ENCODE results near the gene STIP1. TPM values are rescaled to one million over a fixed set of nuclear protein-coding genes. Genes with fewer than 3 reads are reported as not detected.

The STIP1 gene
- total and polyA plus RNA-seq, 2 of the 8 experiments (the other 6 are each of a cell fraction or from before 2014, with no cell fraction given), result 140 to 329 TPM

- TF ChIP-seq JUND (IDR thresholded peaks at IDR 0.05; ENCODE audit: low read length) (no peak), SP1 (IDR thresholded peaks at IDR 0.05; ENCODE audit: low read depth, low read length) (no peak), TCF12 (IDR thresholded peaks at IDR 0.05; ENCODE audit: low read depth, low read length) (no peak), ATF2 (IDR thresholded peaks at IDR 0.05; ENCODE audit: low read length) (no peak), BACH1 (IDR thresholded peaks at IDR 0.05; ENCODE audit: low read length) (no peak), BCL11A (IDR thresholded peaks at IDR 0.05; ENCODE audit: low read depth in 2 of 2, low read length in 2 of 2) (no peak), CTBP2 (IDR thresholded peaks at IDR 0.05; ENCODE audit: borderline replicate concordance, insufficient read depth, insufficient read length, low read length) (no peak), RXRA (IDR thresholded peaks at IDR 0.05; ENCODE audit: insufficient read depth, low read depth, low read length) (no peak), ATF3 (IDR thresholded peaks at IDR 0.05; ENCODE audit: insufficient read depth, low read depth, low read length) (peak; percentile 64; the same call in 1 of the 2 replicates), KDM1A (IDR thresholded peaks at IDR 0.05; ENCODE audit: borderline replicate concordance, low read length) (no peak), POLR2AphosphoS5 (IDR thresholded peaks at IDR 0.05; ENCODE audit: low read depth, low read length) (peak; percentile 84), TAF7 (optimal IDR thresholded peaks at IDR 0.05; ENCODE audit: borderline replicate concordance, low read depth, low read length) (peak; percentile 94), SRF (IDR thresholded peaks at IDR 0.05; ENCODE audit: low read depth, low read length) (no peak), POU5F1 (IDR thresholded peaks at IDR 0.05; ENCODE audit: low read depth, low read length) (no peak), SIN3A (conservative IDR thresholded peaks at IDR 0.05 in 1 of 2, IDR thresholded peaks at IDR 0.05 in 1 of 2; ENCODE audit: low read depth in 1 of 2, low read length in 2 of 2) (peak in 1 of 2 experiments; percentile 52; a peak in 1 of 4 replicates)
These were observed 737 bp upstream of the STIP1 start (continued) for GRCh38 chr11:64185175-64185692.

Measured in H1 (cell line).